NCI-H1092 treated with DMSO at 0.1 percent for 48 hours (cell line): ENCODE measurements around the gene ZCCHC14.
"Not testable (repeated sequence)": the region's sequence is repeated elsewhere in the genome, so short reads cannot be mapped to it uniquely, and the experiment has no call there.

ENCODE experiments used
- DNase-seq: peaks from one replicate; lab custom pipeline; 2025; lab: John Stamatoyannopoulos, UW

Gene ZCCHC14

GRCh38 chr16:87497023-87497766 is 4.4 kb upstream of the ZCCHC14 start:
- not testable (repeated sequence) for DNase-seq

- DNase-seq: no peak
These were observed 3.6 kb upstream of the ZCCHC14 start for GRCh38 chr16:87496447-87496801.

DNA sequence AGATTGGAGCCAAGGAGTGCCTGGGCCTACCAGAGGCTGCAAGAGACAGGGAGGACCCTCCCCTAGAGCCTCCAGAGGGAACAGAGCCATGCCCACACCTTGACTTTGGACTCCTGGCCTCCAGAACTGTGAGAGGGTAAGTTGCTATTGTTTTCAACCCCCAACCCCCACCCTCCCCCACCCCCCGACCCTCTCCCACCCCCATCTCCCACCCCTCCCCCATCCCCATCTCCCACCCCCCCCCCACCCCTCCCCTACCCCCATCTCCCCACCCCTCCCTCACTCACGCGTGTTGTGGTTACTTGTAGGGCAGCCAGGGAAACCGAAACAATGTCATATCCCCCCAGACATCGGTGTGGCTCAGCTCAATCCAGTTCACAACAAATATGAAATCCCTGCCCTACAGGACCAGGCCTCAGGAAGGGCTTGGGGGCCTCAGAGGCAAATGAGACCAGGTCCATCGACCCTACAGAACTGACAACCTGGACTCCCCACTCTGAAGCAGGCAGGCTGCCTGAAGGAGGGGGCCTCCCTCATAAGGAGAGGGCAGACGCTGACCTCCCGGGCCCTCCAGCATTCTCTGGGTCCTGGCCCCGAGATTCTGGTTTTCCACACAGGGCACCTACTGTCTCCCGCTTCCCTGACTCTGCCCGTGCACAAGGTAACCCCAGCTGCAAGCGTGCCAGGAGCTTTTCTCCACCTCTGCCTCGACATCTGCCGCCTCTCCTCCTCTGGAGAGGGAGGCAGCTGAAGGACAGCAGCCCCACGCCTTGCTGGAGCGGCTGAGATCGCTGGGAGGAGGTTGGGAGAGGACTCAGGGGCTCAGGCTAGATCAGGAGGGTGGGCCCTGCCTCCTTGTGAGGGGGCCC is 3.0 kb upstream of the ZCCHC14 start:
- DNase-seq: no peak

GRCh38 chr16:87493608-87494280 is 920 bp upstream of the ZCCHC14 start:
- DNase-seq: peak; percentile 8

DNA sequence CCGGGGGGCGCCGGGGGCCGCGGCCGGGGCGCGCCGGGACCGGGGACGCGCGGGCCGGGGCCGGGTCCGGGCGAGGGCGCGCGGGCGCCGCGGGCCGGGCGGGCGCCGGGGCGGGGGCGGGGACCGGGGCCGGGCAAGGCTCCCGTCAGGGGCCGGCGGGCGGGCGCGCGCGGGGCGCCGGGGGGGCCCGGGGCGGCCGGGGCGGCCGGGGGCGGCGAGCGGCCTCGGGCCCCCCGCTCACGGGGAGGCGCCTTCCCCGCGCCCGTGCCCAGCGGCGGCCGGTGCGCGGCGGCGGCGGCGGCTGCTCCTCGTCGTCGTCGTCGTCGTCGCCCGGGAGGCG is 563 bp downstream of the ZCCHC14 start:
- no peak for DNase-seq

DNA sequence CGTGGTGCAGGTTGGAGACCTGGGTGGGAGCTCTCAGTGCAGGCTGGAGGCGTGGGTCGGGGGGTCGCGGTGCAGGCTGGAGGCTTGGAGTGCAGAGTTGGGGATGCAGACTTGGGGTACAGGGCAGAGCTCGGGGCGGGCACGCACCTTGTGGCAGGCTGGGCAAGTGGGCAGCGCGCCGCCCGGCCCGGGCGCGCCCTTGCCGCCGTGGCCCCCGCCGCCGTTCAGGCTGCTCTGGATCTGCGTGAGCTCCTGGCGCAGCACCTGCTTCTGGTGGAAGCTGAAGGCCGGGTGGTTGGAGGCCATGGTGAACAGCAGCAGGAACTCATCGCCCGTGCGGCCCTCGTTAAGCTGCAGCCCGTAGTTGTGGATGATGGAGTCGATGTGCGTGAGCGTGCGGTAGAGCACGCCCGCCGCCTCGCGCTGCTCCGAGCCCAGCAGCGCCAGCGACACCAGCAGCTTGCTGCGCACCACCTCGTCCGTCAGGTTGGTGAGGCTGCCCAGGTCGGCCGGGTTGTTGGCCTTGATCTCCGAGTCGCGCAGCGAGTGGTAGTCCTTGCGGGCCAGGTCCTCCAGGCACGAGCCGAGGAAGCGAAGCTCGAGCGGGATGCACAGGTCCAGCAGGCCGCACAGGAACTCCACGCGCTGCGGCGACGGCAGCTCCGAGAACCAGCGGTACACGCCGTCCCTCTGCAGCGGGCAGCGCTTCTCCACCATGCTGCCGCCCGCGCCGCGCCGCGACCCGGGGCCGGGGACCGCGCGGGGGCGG is 1.1 kb downstream of the ZCCHC14 start:
- peak; percentile 2 for DNase-seq

DNA sequence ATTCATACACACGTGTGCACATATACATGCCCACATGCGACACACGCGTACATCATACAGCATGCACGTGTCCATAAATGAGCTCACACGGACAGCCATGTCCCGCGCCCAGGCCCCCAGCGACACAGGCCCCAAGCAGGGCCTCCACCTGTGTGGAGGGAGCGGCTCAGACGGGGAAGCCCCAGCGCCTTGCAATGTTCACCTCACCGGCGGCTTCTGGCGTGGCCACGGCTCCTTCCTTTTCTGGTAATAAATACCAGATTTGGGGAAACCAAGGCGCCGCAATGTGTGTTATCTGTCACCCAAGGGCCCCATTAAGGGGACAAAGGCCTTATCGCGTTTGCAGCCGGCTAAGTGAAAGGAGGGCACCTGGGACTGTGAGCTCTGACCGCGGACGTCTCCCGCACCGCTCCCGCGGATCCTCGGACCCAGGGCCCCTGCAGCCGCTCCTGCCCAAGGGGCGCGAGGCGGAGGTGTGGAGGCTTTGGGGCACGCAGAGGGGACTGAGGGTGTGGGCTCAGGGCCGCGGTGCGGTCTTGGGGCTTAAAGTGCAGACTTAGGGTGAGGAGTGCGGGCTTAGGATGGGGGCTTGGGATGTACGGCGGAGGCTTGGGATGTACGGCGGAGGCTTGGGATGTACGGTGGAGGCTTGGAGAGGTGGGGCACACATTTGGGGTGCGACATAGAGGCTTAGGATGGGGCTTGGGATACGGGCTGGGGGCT is 1.9 kb downstream of the ZCCHC14 start:
- DNase-seq: not testable (repeated sequence)

GRCh38 chr16:87490096-87490798 is 2.6 kb downstream of the ZCCHC14 start:
- DNase-seq: no peak

GRCh38 chr16:87489434-87490045 is 3.3 kb downstream of the ZCCHC14 start:
- no peak for DNase-seq

- DNase-seq: not testable (repeated sequence)
These were observed 3.9 kb downstream of the ZCCHC14 start for GRCh38 chr16:87488960-87489359.

- no peak for DNase-seq
These were observed 5.4 kb downstream of the ZCCHC14 start for GRCh38 chr16:87487361-87487924.

GRCh38 chr16:87486713-87487247 is 6.0 kb downstream of the ZCCHC14 start:
- no peak for DNase-seq

DNA sequence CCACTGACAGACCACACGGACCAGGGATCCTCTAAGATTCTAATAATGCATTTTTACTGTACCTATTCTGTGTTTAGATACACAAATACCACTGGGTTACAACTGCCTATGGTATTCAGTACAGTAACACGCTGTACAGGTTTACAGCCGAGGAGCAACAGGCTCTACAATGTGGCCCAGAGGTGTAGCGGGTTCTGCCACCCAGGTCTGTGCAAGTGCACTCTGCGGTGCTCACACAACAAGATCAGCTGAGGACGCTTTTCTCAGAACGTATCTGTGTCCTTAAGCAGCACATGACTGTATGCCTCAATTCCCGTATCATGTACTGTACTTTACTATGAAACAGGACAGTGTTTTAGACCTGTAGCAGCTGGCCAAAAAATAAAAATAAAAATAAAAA is 6.5 kb downstream of the ZCCHC14 start:
- no peak for DNase-seq

DNA sequence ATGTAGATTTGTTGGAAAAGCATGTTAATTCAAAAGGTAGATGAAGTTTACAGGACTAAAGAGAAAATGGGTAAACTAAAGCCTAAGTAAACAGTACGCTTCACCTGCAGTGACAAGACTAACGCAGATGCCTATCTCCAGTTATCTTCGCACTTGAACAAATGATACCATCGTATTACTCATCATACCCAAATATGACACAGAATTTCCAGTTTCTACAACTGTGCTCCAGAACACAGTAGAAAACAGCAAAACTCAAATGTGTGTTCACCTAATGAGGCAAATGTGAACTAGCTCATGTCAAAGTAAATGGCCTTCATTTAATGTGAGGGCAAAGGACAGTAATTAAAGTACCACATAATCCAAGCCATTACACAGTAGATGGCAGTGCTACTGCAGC is 7.0 kb downstream of the ZCCHC14 start:
- not testable (repeated sequence) for DNase-seq

GRCh38 chr16:87484487-87485331 is 8.1 kb downstream of the ZCCHC14 start:
- DNase-seq: no peak

- DNase-seq: no peak
These were observed 9.3 kb downstream of the ZCCHC14 start for GRCh38 chr16:87483481-87483880.

GRCh38 chr16:87482670-87483069 is 10.2 kb downstream of the ZCCHC14 start:
- not testable (repeated sequence) for DNase-seq

- DNase-seq: no peak
These were observed 10.6 kb downstream of the ZCCHC14 start for GRCh38 chr16:87482266-87482665.

GRCh38 chr16:87481711-87482110 is 11.1 kb downstream of the ZCCHC14 start:
- not testable (repeated sequence) for DNase-seq
